ENCODE data around the gene GUCY1A1. TPM values are rescaled to one million over a fixed set of nuclear protein-coding genes. Genes with fewer than 3 reads are reported as not detected.

GUCY1A1 gene
- total RNA-seq, 3 donors from 2014 or later: 8.2 to 75.8 (median 57.0) TPM

DNA sequence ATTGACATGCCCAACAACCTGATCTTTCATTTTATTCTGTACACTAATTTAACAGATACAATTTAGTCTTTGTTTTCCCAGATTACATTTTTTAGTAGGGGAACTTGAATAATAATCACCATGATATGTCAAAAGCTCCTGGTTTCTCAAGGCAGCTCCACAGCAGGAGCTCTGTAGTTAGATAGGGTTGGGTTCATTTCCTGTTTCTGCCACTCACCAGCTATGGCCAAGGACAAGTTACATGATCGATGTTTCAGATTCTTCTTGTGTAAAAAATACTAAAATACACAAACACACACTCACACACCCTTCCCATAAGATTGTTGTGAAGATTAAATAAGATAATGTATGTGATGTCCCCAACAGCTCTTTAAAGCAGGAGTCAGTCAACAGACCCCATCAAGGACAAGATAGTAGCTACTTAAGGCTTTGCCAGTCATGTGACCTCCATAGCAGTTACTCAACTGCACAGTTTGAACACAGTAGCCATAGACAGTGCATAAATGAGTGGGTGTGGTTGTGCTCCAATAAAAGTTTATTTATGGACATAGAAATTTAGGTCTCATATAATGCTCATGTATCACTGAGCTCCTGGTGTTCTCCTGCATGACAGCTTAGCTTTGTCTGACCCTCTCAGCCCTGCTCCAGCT, 18.4 kb downstream of the GUCY1A1 start:
- H3K27me3 ChIP-seq: no peaks in the 10 kb centered on the region
- TF ChIP-seq, protein P1, sequence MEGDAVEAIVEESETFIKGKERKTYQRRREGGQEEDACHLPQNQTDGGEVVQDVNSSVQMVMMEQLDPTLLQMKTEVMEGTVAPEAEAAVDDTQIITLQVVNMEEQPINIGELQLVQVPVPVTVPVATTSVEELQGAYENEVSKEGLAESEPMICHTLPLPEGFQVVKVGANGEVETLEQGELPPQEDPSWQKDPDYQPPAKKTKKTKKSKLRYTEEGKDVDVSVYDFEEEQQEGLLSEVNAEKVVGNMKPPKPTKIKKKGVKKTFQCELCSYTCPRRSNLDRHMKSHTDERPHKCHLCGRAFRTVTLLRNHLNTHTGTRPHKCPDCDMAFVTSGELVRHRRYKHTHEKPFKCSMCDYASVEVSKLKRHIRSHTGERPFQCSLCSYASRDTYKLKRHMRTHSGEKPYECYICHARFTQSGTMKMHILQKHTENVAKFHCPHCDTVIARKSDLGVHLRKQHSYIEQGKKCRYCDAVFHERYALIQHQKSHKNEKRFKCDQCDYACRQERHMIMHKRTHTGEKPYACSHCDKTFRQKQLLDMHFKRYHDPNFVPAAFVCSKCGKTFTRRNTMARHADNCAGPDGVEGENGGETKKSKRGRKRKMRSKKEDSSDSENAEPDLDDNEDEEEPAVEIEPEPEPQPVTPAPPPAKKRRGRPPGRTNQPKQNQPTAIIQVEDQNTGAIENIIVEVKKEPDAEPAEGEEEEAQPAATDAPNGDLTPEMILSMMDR (IDR thresholded peaks at IDR 0.05): no peak
- no peak for TF ChIP-seq POLR2AphosphoS5 (IDR thresholded peaks at IDR 0.05)
- TF ChIP-seq POLR2A (IDR thresholded peaks at IDR 0.05): no peak
- H3K4me3 ChIP-seq: no peak overlapping the region
- DNase-seq (ENCODE audit: low spot score in 2 of 2): no peak
- H3K4me1 ChIP-seq: no peaks in the 10 kb centered on the region
- intact Hi-C loops (cut with DNase I; ENCODE audit: low total_unique reads): no loop called here
- peak overlapping the region in 1 of 2 donors; percentile 14 for H3K27ac ChIP-seq
- no peaks in the 10 kb centered on the region for H3K36me3 ChIP-seq
- no peaks in the 10 kb centered on the region for H3K9me3 ChIP-seq

DNA sequence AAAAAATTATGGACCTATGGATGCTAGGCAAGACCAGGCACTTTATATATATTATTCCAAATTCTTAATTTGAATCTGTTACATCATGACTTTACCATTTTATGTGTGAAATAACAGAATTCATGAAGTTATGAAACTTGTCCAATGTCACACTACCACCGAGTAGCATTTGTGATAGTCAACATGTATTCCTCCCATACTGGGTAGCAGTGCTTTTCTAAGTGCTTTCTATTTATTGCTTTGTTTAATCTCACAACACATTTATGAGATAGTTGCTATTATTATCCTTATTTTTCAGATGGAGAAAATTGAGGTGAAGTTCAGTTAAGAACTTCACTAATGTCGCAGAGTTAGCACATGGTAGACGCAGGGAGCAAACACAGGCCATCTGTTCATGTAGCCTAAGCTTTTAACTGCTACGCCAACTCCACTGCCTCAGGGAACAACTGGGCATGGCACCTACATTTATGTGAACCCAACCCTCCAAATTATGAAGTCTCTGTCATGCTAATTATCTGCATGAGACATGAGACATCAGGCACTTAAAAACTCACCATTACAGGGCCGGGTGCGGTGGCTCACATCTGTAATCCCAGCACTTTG, 20.8 kb downstream of the GUCY1A1 start:
- Histone ChIP-seq H3K9me3 (no peaks in the 10 kb centered on the region), H3K36me3 (no peaks in the 10 kb centered on the region), H3K27ac (no peak overlapping the region), H3K4me3 (no peak overlapping the region), H3K4me1 (no peaks in the 10 kb centered on the region), H3K27me3 (no peaks in the 10 kb centered on the region)
- no peak for DNase-seq (ENCODE audit: low spot score in 2 of 2)
- intact Hi-C loops (cut with DNase I; ENCODE audit: low total_unique reads): no loop called here
- TF ChIP-seq POLR2AphosphoS5 (IDR thresholded peaks at IDR 0.05): no peak
- no peak for TF ChIP-seq POLR2A (IDR thresholded peaks at IDR 0.05)
- TF ChIP-seq, protein P1 (IDR thresholded peaks at IDR 0.05): no peak

DNA sequence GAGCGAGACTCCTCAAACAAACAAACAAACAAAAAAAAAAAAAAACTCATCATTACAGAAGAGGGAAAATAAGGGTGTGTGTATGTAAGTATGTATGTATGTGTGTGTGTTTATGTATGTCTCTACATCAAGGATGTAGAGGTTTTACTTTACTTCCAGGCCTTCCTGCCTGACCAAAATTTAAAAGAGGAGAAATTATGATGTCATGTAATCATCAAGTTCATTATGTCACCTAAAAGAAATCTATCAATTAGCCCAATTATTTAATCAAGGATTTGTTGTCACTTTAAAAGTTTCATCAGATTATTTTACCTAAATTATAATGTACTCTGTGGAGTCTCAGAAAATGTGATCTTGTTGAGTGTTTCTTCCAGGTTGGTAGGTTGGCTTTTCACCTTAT, 21.6 kb downstream of the GUCY1A1 start:
- Histone ChIP-seq H3K9me3 (no peaks in the 10 kb centered on the region), H3K4me3 (no peak overlapping the region), H3K27ac (no peak overlapping the region), H3K36me3 (no peaks in the 10 kb centered on the region), H3K27me3 (no peaks in the 10 kb centered on the region), H3K4me1 (no peaks in the 10 kb centered on the region)
- no peak for DNase-seq (ENCODE audit: low spot score in 2 of 2)
- no peak for TF ChIP-seq POLR2AphosphoS5 (IDR thresholded peaks at IDR 0.05)
- no peak for TF ChIP-seq POLR2A (IDR thresholded peaks at IDR 0.05)
- intact Hi-C loops (cut with DNase I; ENCODE audit: low total_unique reads): no loop called here

DNA sequence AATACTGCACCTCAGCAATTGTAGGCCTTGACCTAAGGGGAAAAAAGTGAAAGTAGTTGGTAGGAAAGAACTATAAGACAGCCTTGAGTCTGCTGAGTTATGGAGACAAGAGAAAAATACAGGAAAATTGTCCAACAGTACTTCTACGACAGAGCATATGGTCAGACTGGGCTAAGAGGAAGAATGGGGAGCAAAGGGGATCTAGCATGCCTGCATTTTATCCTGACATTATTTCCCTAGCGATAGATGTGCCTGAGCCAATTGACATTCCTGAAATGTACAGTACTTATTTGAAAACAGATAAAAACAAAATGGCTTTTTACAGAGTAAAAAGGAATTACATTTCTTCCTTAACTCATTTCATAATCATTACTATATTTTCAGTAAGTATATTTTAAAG, 22.2 kb downstream of the GUCY1A1 start:
- intact Hi-C loops (cut with DNase I; ENCODE audit: low total_unique reads): no loop called here
- H3K4me1 ChIP-seq: no peaks in the 10 kb centered on the region
- H3K36me3 ChIP-seq: no peaks in the 10 kb centered on the region
- no peak overlapping the region for H3K27ac ChIP-seq
- H3K9me3 ChIP-seq: no peaks in the 10 kb centered on the region
- TF ChIP-seq POLR2AphosphoS5 (IDR thresholded peaks at IDR 0.05): no peak
- TF ChIP-seq, protein P1 (IDR thresholded peaks at IDR 0.05): no peak
- TF ChIP-seq POLR2A (IDR thresholded peaks at IDR 0.05): no peak
- no peaks in the 10 kb centered on the region for H3K27me3 ChIP-seq
- H3K4me3 ChIP-seq: no peak overlapping the region
- no peak for DNase-seq (ENCODE audit: low spot score in 2 of 2)

DNA sequence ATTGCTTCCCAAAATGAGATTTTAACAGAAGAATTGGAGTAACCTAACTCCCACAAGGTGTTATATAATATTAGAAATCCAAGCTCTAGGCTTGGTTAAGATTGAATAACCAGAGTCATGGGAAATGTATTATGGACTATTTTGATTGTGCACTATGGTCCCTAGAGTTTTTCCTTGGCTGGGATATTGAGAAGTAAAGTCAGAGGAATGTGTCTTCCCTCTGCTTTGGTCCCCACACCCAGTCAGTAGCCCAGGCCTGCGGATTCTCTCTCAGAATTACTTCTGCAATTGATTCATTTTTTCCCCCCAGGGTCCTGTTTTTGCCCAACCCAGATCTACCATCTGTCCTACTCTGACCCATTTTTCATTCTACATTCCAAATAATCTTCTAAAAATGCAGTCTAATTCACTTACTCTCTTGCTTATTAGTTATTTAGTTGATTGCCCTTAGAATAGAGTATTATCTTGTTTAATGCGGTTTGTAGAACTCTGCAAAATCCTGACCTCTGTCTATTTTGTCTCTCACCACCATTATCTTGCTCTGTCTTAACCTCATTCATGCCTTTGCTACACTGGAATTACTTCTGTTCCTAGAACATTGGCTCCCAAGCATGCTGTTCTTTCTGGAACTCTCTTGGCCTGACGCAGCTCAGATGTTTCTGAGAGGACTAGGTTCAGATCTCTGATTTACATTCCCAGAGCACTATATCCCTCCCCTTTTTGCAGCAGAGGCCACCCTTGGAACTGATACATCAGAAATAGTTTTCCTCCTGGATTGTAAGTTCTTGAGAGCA, 23.6 kb downstream of the GUCY1A1 start:
- Histone ChIP-seq H3K9me3 (no peaks in the 10 kb centered on the region), H3K36me3 (no peaks in the 10 kb centered on the region), H3K4me3 (no peak overlapping the region), H3K27me3 (no peaks in the 10 kb centered on the region), H3K4me1 (no peaks in the 10 kb centered on the region), H3K27ac (peak overlapping the region; percentile 1 to 22)
- TF ChIP-seq, protein P1 (IDR thresholded peaks at IDR 0.05): no peak
- TF ChIP-seq POLR2A (IDR thresholded peaks at IDR 0.05): no peak
- TF ChIP-seq POLR2AphosphoS5 (IDR thresholded peaks at IDR 0.05): no peak
- intact Hi-C loops (cut with DNase I; ENCODE audit: low total_unique reads): no loop called here
- no peak for DNase-seq (ENCODE audit: low spot score in 2 of 2)
